OCI-LY3 (cell line): ENCODE results near the gene BACH2.

Experiments used
- H2AFZ ChIP-seq: fragments of 200-600, 300-600 bp; shearing (Covaris generic); 2 replicates; pipeline ENCODE4 v1.6.0; 2014; ENCODE audit warnings: antibody characterized with exemption, low read depth, low read length
- H3K27ac ChIP-seq: fragments of 200-600, 300-600 bp; sonication (generic); 2 replicates; pipeline ENCODE4 v1.5.1; 2014; ENCODE audit warnings: mild to moderate bottlenecking, low read length, moderate library complexity, mixed read lengths
- H3K27me3 ChIP-seq: fragments of 200-600, 300-600 bp; sonication (generic); 2 replicates; pipeline ENCODE4 v1.6.1; 2014; ENCODE audit warnings: low read depth, low read length, mixed read lengths
- H3K36me3 ChIP-seq: fragments of 200-600, 300-600 bp; sonication (generic); replicated peaks from 2 replicates; pipeline ENCODE3; 2014; ENCODE audit warnings: low read depth, low read length, mixed read lengths
- H3K4me1 ChIP-seq: fragments of 300-600, 200-600 bp; sonication (generic); 2 replicates; pipeline ENCODE4 v1.6.1; 2014; ENCODE audit warnings: low read length, mixed read lengths
- H3K4me2 ChIP-seq: fragments of 200-600, 300-600 bp; sonication (generic); 2 replicates; pipeline ENCODE4 v1.6.1; 2014; ENCODE audit warnings: low read length, mixed read lengths
- H3K4me3 ChIP-seq: fragments of 300-600, 200-600 bp; sonication (generic); 2 replicates; pipeline ENCODE4 v1.5.1; 2014; ENCODE audit warnings: antibody characterized with exemption, mild to moderate bottlenecking, low read length, moderate library complexity
- H3K79me2 ChIP-seq: fragments of 300-600, 200-600 bp; shearing (Covaris generic); 2 replicates; pipeline ENCODE4 v1.6.1; 2014; ENCODE audit warnings: mild to moderate bottlenecking, low read length, mixed read lengths
- H3K9ac ChIP-seq: fragments of 300-600, 200-600 bp; shearing (Covaris generic); 2 replicates; pipeline ENCODE4 v1.6.0; 2014; ENCODE audit warnings: mild to moderate bottlenecking, low read length, moderate library complexity
- H3K9me3 ChIP-seq: fragments of 200-600, 300-600 bp; shearing (Covaris generic); 2 replicates; pipeline ENCODE4 v1.6.1; 2014; ENCODE audit warnings: low read length, mixed read lengths; ENCODE audit not compliant: insufficient read depth
- H4K20me1 ChIP-seq: fragments of 200-600, 300-600 bp; sonication (generic); 2 replicates; pipeline ENCODE4 v1.6.1; 2016; ENCODE audit warnings: low read length, mixed read lengths; ENCODE audit not compliant: insufficient read depth
- CTCF ChIP-seq: fragments of 200-600, 300-600 bp; sonication (generic); IDR thresholded peaks from 2 replicates; pipeline ENCODE4 v1.5.1; 2014; ENCODE audit warnings: antibody characterized with exemption, low read length, low read depth
- EZH2phosphoT487 ChIP-seq: fragments of 200-600 bp; shearing (Covaris generic); IDR thresholded peaks from 2 replicates; pipeline ENCODE4 v1.6.1; 2018; ENCODE audit warnings: antibody characterized with exemption, mixed run types, low read depth

Gene BACH2

GRCh38 chr6:89938014-89938413 lies 358.6 kb downstream of the BACH2 start:
- no peak overlapping the region for H3K4me3 ChIP-seq
- no peak overlapping the region for H3K9ac ChIP-seq
- H4K20me1 ChIP-seq, result no peaks in the 10 kb centered on the region
- H3K36me3 ChIP-seq, result no peaks in the 10 kb centered on the region
- no peaks in the 10 kb centered on the region for H3K79me2 ChIP-seq
- H3K4me2 ChIP-seq, result no peak overlapping the region
- no peaks in the 10 kb centered on the region for H3K4me1 ChIP-seq
- H2AFZ ChIP-seq, result no peak overlapping the region
- H3K27ac ChIP-seq, result no peak overlapping the region
- TF ChIP-seq EZH2phosphoT487, result no peak
- no peak for TF ChIP-seq CTCF
- H3K27me3 ChIP-seq, result 0 out of 2 replicates have a peak, but pooled peaks cover 4% of the 10 kb centered on the region
- H3K9me3 ChIP-seq, result no peaks in the 10 kb centered on the region

- H3K79me2 ChIP-seq, result no peaks in the 10 kb centered on the region
- H3K36me3 ChIP-seq, result no peaks in the 10 kb centered on the region
- 0 out of 2 replicates have a peak, but pooled peaks cover 4% of the 10 kb centered on the region for H3K27me3 ChIP-seq
- no peaks in the 10 kb centered on the region for H3K4me1 ChIP-seq
- H3K9ac ChIP-seq, result no peak overlapping the region
- H3K4me2 ChIP-seq, result no peak overlapping the region
- no peak overlapping the region for H3K4me3 ChIP-seq
- no peak overlapping the region for H2AFZ ChIP-seq
- H3K27ac ChIP-seq, result no peak overlapping the region
- no peak for TF ChIP-seq CTCF
- TF ChIP-seq EZH2phosphoT487, result no peak
- no peaks in the 10 kb centered on the region for H4K20me1 ChIP-seq
- no peaks in the 10 kb centered on the region for H3K9me3 ChIP-seq
Measured at GRCh38 chr6:89936177-89936576, 360.5 kb downstream of the BACH2 start.

- H3K4me2 ChIP-seq, result no peak overlapping the region
- 0 out of 2 replicates have a peak, but pooled peaks cover 4% of the 10 kb centered on the region for H3K27me3 ChIP-seq
- no peak overlapping the region for H3K27ac ChIP-seq
- H4K20me1 ChIP-seq, result no peaks in the 10 kb centered on the region
- no peaks in the 10 kb centered on the region for H3K79me2 ChIP-seq
- H2AFZ ChIP-seq, result no peak overlapping the region
- H3K9me3 ChIP-seq, result no peaks in the 10 kb centered on the region
- no peaks in the 10 kb centered on the region for H3K4me1 ChIP-seq
- H3K36me3 ChIP-seq, result no peaks in the 10 kb centered on the region
- no peak overlapping the region for H3K4me3 ChIP-seq
- H3K9ac ChIP-seq, result no peak overlapping the region
- no peak for TF ChIP-seq CTCF
- no peak for TF ChIP-seq EZH2phosphoT487
Measured at GRCh38 chr6:89934685-89935366, 361.8 kb downstream of the BACH2 start.

- Histone ChIP-seq H3K4me3 (no peak overlapping the region), H3K27ac (no peak overlapping the region), H3K9me3 (no peaks in the 10 kb centered on the region), H4K20me1 (no peaks in the 10 kb centered on the region), H3K79me2 (no peaks in the 10 kb centered on the region), H3K4me1 (no peaks in the 10 kb centered on the region), H2AFZ (no peak overlapping the region), H3K4me2 (no peak overlapping the region), H3K27me3 (no peaks in the 10 kb centered on the region), H3K36me3 (no peaks in the 10 kb centered on the region), H3K9ac (no peak overlapping the region)
- TF ChIP-seq EZH2phosphoT487, result no peak
- no peak for TF ChIP-seq CTCF
Measured at GRCh38 chr6:89932245-89932802, 364.3 kb downstream of the BACH2 start.
